ENCODE measurements around the gene PRKAR2B.

DNA sequence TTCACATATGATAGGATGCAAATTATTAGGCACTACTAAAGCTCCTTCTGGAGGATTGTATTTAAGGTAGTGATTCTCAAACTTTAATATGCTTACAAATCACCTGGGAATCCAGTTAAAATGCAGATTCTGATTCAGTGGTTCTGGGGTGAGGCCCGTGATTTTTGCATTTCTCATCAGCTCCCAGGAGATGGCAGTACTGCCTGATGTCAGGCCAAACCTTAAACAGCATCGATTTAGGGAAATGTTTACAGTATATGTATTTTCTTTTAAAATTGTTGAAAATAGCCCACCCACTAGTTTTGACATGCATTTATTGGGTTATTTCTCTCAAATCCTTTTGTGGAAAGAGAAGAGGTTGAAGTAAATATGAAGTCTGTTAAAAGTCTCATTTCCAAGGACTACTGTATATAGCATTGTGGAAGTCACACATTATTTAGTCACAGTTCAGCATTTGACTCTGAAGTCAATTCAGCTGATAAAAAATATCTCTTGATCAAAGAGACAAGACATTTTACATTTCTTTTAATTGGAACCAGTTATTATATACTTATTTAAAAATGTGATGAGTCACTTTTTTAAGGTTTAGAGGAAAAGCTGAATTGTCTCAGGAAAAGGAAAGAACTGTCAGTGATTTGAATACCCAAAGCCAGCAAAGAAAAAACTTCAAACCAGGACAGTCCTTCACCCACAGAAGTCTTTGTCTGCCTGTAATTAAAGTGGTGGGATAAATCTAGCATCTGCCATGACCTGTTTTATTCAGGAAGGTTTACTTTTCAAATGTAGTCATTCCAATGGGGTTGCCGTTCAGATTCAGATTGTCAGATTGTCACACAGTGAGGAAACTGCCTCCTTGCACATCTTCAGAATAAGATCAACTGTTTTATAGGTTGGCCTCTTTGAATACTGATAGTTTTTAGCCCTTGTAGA lies 103.2 kb downstream of the PRKAR2B start:
- TF ChIP-seq, protein P1, sequence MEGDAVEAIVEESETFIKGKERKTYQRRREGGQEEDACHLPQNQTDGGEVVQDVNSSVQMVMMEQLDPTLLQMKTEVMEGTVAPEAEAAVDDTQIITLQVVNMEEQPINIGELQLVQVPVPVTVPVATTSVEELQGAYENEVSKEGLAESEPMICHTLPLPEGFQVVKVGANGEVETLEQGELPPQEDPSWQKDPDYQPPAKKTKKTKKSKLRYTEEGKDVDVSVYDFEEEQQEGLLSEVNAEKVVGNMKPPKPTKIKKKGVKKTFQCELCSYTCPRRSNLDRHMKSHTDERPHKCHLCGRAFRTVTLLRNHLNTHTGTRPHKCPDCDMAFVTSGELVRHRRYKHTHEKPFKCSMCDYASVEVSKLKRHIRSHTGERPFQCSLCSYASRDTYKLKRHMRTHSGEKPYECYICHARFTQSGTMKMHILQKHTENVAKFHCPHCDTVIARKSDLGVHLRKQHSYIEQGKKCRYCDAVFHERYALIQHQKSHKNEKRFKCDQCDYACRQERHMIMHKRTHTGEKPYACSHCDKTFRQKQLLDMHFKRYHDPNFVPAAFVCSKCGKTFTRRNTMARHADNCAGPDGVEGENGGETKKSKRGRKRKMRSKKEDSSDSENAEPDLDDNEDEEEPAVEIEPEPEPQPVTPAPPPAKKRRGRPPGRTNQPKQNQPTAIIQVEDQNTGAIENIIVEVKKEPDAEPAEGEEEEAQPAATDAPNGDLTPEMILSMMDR (IDR thresholded peaks at IDR 0.05; ENCODE audit: poor library complexity, severe bottlenecking), result peak; percentile 62
- TF ChIP-seq EZH2 (IDR thresholded peaks at IDR 0.05; ENCODE audit: borderline replicate concordance, insufficient read depth, low read length, poor library complexity, severe bottlenecking), result no peak
- peak; percentile 60 for TF ChIP-seq SMC3 (conservative IDR thresholded peaks at IDR 0.05; ENCODE audit: poor library complexity)
